ENCODE data around the gene LRRC19.
A peak's percentile ranks its signal among the peaks of the same experiment; 100 is the strongest.

- TF ChIP-seq CTCF (conservative IDR thresholded peaks at IDR 0.05), result no peak; the same call in 1 of the 2 replicates
- peak; percentile 93 for TF ChIP-seq ZFX (IDR thresholded peaks at IDR 0.05)
These were observed 58.4 kb downstream of the LRRC19 start, which contains the start of gene PLAA for GRCh38 chr9:26946753-26947727.
